GM12874 (cell line): ENCODE measurements around the gene EEF1AKMT3.

Experiments
- TF ChIP-seq, protein P1 (sequence below): IDR thresholded peaks from 2 replicates; pipeline ENCODE4 v1.5.1; 2011; ENCODE audit warnings: low read depth, mild to moderate bottlenecking, control low read depth, low read length, moderate library complexity; ENCODE audit not compliant: insufficient read depth

Gene EEF1AKMT3

DNA sequence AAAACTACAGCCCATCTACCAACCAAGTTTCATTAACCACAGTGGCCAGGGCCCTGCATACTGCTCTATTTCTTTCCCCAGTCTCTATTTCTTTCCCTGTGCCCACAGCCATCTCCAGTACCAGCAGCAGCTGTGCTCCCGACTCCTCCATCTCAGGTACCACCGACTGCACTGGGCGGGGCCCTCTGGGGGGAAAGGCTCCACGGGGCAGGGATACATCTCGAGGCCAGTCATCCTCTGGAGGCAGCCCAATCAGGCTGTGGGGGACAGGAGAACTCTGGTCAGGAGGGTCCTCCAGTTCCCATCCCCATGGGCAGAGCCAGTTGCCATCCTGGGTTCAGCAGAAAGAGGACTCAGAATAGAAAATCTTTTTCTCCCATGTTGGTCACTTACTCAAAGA, 23.4 kb upstream of the EEF1AKMT3 start:
- TF ChIP-seq, protein P1, sequence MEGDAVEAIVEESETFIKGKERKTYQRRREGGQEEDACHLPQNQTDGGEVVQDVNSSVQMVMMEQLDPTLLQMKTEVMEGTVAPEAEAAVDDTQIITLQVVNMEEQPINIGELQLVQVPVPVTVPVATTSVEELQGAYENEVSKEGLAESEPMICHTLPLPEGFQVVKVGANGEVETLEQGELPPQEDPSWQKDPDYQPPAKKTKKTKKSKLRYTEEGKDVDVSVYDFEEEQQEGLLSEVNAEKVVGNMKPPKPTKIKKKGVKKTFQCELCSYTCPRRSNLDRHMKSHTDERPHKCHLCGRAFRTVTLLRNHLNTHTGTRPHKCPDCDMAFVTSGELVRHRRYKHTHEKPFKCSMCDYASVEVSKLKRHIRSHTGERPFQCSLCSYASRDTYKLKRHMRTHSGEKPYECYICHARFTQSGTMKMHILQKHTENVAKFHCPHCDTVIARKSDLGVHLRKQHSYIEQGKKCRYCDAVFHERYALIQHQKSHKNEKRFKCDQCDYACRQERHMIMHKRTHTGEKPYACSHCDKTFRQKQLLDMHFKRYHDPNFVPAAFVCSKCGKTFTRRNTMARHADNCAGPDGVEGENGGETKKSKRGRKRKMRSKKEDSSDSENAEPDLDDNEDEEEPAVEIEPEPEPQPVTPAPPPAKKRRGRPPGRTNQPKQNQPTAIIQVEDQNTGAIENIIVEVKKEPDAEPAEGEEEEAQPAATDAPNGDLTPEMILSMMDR = no peak

DNA sequence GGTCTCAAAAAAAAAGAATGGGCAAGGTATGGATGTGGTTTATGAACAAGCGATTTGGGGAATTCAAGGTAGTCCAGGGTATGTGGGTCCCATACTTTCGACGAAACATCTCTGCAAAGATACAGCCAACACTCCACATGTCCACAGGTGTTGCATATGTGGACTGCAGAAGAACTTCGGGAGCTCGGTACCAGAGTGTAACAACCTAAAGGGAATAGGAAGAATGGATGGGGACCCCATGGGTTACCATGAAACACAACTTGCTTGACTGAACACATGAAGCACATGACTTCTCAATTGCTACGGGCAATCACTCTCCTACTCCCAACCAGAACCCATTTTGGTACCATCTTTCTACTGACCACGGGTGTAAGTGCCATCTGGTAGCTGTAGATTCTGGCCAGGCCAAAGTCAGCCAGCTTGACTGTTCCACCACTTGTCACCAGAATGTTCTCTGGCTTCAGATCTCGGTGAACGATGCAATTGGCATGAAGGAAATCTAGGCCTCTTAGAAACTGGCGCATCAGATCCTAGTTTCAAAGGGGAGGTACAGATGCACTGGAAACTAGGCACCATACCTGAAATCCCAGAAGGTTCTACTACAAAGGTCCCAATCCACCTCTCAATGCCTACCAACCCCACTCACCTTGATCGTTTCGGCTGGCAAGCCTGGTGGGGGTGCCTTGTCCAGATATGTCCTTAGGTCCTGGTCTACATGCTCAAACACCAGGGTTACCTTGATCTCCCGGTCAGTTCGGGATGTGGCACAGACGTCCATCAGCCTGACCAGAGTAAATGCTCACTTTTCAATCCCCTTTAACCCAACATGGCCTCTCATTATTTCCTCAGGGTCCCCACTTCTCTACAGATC, 21.6 kb upstream of the EEF1AKMT3 start:
- TF ChIP-seq, protein P1 = no peak

DNA sequence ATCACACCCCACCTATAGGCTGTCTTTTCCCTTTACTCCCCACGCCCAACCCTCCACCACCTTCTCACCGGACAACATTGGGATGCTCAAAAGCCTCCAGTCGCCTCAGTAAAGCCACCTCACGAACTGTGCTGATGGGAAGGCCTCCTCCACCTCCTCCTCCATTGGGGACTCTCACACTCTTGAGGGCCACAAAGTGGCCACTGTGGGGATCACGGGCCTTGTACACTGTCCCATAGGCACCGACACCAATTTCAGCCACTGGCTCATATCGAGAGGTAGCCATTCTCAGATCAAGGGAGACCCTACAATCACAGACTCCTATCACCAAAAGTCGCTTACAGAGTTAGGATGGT, 21.0 kb upstream of the EEF1AKMT3 start:
- TF ChIP-seq, protein P1 = no peak

DNA sequence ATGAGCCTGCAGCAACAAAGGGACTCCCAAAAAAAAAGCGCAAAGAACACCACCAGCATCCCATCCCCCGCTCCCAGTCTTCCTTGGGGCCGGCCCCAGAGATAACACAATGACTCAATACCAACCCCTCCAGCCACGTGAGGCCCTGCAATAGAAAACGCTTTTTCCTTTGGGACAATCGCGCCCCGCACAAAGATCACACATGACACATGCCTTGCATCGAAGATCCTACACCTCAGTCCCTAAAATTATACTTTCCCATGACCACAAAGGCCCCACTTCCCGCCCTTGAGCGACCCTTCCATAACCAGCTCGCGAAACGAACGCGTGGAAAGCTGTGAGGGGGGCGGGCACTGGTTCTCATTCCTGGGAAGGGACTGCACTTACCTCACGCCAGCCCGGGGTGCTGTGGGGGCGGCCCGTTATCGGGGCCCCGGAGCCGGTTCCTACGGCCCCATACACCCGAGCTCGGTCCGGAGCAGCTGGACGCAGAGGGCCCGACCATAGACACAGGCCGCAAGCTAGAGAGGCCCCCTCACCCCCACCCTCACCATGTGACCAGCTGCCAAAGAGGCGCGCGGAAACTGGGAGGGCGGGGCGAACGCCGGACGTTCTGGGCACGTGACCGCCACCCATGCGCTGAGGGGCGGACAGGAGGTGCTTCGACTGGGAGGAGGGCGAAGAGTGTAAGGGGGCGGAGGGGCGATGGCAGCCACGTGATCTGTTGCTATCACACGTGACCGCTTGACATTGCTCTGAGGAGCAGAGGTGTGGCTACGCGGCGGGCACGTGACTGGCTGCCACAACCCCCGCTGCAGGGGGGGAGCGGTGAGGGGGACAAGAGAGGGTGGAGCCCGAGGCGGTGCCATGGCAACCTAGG, 20.4 kb upstream of the EEF1AKMT3 start, which contains the start of gene CDK4:
CDK4 (minus strand) TSS at position 523 of the 880 bp plus-strand sequence. CDS start 593 bp downstream, outside the sequence.
- TF ChIP-seq, protein P1 = no peak

DNA sequence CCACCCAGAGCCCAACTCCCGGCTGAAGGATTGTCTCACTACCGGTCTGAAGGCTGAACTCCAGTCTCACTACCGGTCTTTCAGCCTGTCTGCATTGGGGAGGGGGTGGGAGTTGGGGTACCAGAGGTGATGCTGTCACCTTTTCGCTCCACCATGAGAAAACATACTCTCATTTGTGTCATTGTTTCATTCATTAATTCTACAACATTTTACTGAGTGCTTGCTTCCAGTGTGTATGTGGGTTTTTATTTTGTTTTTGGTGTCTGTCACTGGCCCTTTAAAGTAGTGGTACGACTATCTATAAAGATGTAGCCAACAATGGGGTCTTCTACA, 19.8 kb upstream of the EEF1AKMT3 start:
- TF ChIP-seq, protein P1 = no peak

DNA sequence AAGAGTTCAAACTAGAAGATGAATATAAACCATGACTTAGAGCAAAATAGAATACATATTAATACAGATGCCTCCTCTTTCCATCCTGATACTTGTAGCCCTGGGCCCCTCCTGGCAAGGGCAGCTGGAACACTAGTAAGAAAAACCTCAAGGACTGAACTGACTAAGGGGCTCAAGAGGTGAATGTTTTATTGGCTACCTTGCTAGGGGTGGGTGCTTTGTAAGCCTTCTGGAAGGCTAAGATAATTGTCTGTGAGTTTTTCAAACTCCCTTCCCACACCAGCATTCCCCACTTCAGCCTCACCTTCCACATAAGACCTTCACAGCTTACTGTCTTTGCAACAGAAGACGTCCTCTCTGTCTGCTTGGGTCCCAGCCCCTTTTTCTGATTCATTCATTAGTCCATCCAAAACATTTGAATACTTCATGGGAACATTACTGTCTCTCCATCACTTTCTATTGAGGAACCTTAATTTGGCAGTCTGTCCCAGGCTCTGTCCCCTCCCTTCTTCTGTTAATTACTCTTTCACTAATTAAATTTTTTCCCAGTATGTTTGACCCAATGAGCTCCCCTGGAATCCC, 18.6 kb upstream of the EEF1AKMT3 start:
- TF ChIP-seq, protein P1 = no peak
